SK-N-SH (cell line): Measurements from ENCODE around the gene APC.

Source experiments
- GABPA ChIP-seq: IDR thresholded peaks from 2 replicates; pipeline ENCODE4 v1.4.0; 2012; ENCODE audit warnings: low read depth, mild to moderate bottlenecking
- JUND ChIP-seq: IDR thresholded peaks from 2 replicates; pipeline ENCODE4 v1.4.0; 2012
- MXI1 ChIP-seq: IDR thresholded peaks from 2 replicates; pipeline ENCODE4 v1.6.1; 2012; ENCODE audit warnings: mild to moderate bottlenecking, low read depth, low read length, improper control_type of control experiment
- NRF1 ChIP-seq: IDR thresholded peaks from 2 replicates; pipeline ENCODE4 v1.6.1; 2012; ENCODE audit warnings: low read depth, mild to moderate bottlenecking, low read length
- POLR2AphosphoS5 ChIP-seq: IDR thresholded peaks from 2 replicates; pipeline ENCODE4 v1.6.1; 2012; ENCODE audit warnings: low read depth, low read length
- REST ChIP-seq: IDR thresholded peaks from 2 replicates; pipeline ENCODE4 v1.6.1; 2012; ENCODE audit warnings: mild to moderate bottlenecking, low read depth, low read length, moderate library complexity
- SIN3A ChIP-seq: IDR thresholded peaks from 2 replicates; pipeline ENCODE4 v1.6.1; 2012; ENCODE audit warnings: low read depth, mild to moderate bottlenecking, low read length, moderate library complexity, borderline replicate concordance
- SMC3 ChIP-seq: IDR thresholded peaks from 2 replicates; pipeline ENCODE4 v1.6.1; 2012; ENCODE audit warnings: low read depth, low read length, improper control_type of control experiment

- TF ChIP-seq SIN3A (no peak), MXI1 (no peak), NRF1 (no peak), POLR2AphosphoS5 (no peak), REST (no peak), JUND (no peak), GABPA (no peak), SMC3 (no peak)
Observed at GRCh38 chr5:112811023-112811422, 73.3 kb downstream of the APC start.
